Endothelial cell of umbilical vein (primary cell): ENCODE measurements around the gene UIMC1. TPM values are rescaled to one million over a fixed set of nuclear protein-coding genes. Genes with fewer than 3 reads are reported as not detected.

Experiments used
- BruUV-seq: library from RNA; stranded (reverse); fragments of 400-500 nt; replicated peaks from 2 replicates; lab custom pipeline; 2021; lab: Mats Ljungman, UMichigan
- CTCF ChIA-PET: fragments of 300-600, 350-600 bp; sonication (Branson Sonifier 250); formaldehyde crosslinking; loops from one replicate; lab custom pipeline; 2021; ENCODE audit warnings: antibody characterized with exemption, inconsistent platforms; lab: Charles Lee
- POLR2A ChIA-PET: fragments of 300-600, 350-600 bp; sonication (Branson Sonifier 250); formaldehyde crosslinking; loops from one replicate; lab custom pipeline; 2021; ENCODE audit warnings: antibody characterized with exemption, inconsistent platforms; lab: Charles Lee
- DNase-seq: peaks from one replicate; pipeline ENCODE4 v3.0.0-alpha.2; 2011; ENCODE audit warnings: low read depth, low spot score
- FAIRE-seq: peaks from 2 replicates; lab custom pipeline; 2011; peaks lifted over from hg19 to GRCh38; lab: Jason Lieb, UNC
- H2AFZ ChIP-seq: 2 replicates; pipeline ENCODE4 v1.6.0; 2012; ENCODE audit warnings: low read depth, low read length, control low read depth, inconsistent platforms
- H3K27ac ChIP-seq: 2 replicates; pipeline ENCODE4 v1.5.1; 2011; ENCODE audit warnings: low read depth, mild to moderate bottlenecking, control low read depth, low read length, moderate library complexity; ENCODE audit not compliant: insufficient read depth
- H3K27me3 ChIP-seq, 2 experiments: 2 replicates each; pipeline versions ENCODE4 v1.6.0 to v1.6.1; 2011; ENCODE audit warnings: low read length in 2 of 2, mixed read lengths in 1 of 2; ENCODE audit not compliant: control insufficient read depth in 2 of 2, insufficient read depth in 2 of 2
- H3K36me3 ChIP-seq, 2 experiments: 2 replicates in 1 of 2; 3 replicates in 1 of 2; pipeline ENCODE4 v1.5.1; 2011; ENCODE audit warnings: low read length in 2 of 2, mild to moderate bottlenecking in 1 of 2, moderate library complexity in 1 of 2; ENCODE audit not compliant: control insufficient read depth in 2 of 2, insufficient read depth in 2 of 2; ENCODE audit errors: extremely low read depth in 1 of 2
- H3K4me1 ChIP-seq: 3 replicates; pipeline ENCODE4 v1.5.1; 2011; ENCODE audit warnings: mild to moderate bottlenecking, low read length; ENCODE audit not compliant: control insufficient read depth, insufficient read depth; ENCODE audit errors: extremely low read depth
- H3K4me2 ChIP-seq: 2 replicates; pipeline ENCODE4 v1.6.1; 2011; ENCODE audit warnings: low read length, control low read depth, mixed read lengths; ENCODE audit not compliant: insufficient read depth
- H3K4me3 ChIP-seq, 3 experiments: fragments of 200-600 bp in 1 of 3; sonication (generic), shearing (Covaris generic) in 1 of 3; replicated peaks in 1 of 3; 2 replicates each; pipeline ENCODE4 v1.5.1; 2011 to 2016; ENCODE audit warnings: control low read depth in 3 of 3, low read length in 3 of 3, mild to moderate bottlenecking in 2 of 3, inconsistent platforms in 1 of 3, low read depth in 1 of 3, moderate library complexity in 1 of 3; ENCODE audit not compliant: insufficient read depth in 1 of 3
- H3K79me2 ChIP-seq: 2 replicates; pipeline ENCODE4 v1.6.0; 2012; ENCODE audit warnings: low read length, inconsistent platforms; ENCODE audit not compliant: control insufficient read depth, insufficient read depth
- H3K9ac ChIP-seq: replicated peaks from 2 replicates; pipeline ENCODE3; 2011; ENCODE audit warnings: low read length, control low read depth; ENCODE audit not compliant: insufficient read depth; ENCODE audit errors: extremely low read depth
- H3K9me1 ChIP-seq: replicated peaks from 3 replicates; pipeline ENCODE4 v1.6.0; 2011; ENCODE audit warnings: mild to moderate bottlenecking, low read length; ENCODE audit not compliant: control insufficient read depth, insufficient read depth; ENCODE audit errors: extremely low read depth
- H3K9me3 ChIP-seq: replicated peaks from 2 replicates; pipeline ENCODE4 v1.5.1; 2012; ENCODE audit warnings: low read length, inconsistent platforms; ENCODE audit not compliant: control insufficient read depth, insufficient read depth
- H4K20me1 ChIP-seq: replicated peaks from 2 replicates; pipeline ENCODE3; 2011; ENCODE audit warnings: mild to moderate bottlenecking, low read length; ENCODE audit not compliant: control insufficient read depth, insufficient read depth; ENCODE audit errors: extremely low read depth
- EZH2 ChIP-seq: IDR thresholded peaks from 2 replicates; pipeline ENCODE4 v1.6.1; 2012; ENCODE audit warnings: borderline replicate concordance, low read depth, mild to moderate bottlenecking, moderate library complexity, low read length, inconsistent platforms; ENCODE audit not compliant: severe bottlenecking
- FOS ChIP-seq: IDR thresholded peaks from 2 replicates; pipeline ENCODE4 v1.6.1; 2011; ENCODE audit warnings: mild to moderate bottlenecking, low read length, moderate library complexity, borderline replicate concordance; ENCODE audit not compliant: insufficient read depth
- GATA2 ChIP-seq: IDR thresholded peaks from 2 replicates; pipeline ENCODE4 v1.7.0; 2011; ENCODE audit warnings: low read depth, mild to moderate bottlenecking, moderate library complexity, mixed read lengths, low read length; ENCODE audit not compliant: insufficient read length, insufficient read depth
- JUN ChIP-seq: IDR thresholded peaks from 2 replicates; pipeline ENCODE4 v1.6.1; 2011; ENCODE audit warnings: borderline replicate concordance, low read depth; ENCODE audit not compliant: insufficient read length, insufficient read depth
- MYC ChIP-seq: IDR thresholded peaks from one replicate; pipeline ENCODE4 v1.6.1; 2011; ENCODE audit warnings: mild to moderate bottlenecking, low read depth, low read length
- POLR2A ChIP-seq: IDR thresholded peaks from 2 replicates; pipeline ENCODE4 v1.6.1; 2012; ENCODE audit warnings: low read depth, mild to moderate bottlenecking, control low read depth, low read length
- POLR2AphosphoS5 ChIP-seq: IDR thresholded peaks from 2 replicates; pipeline ENCODE4 v1.6.1; 2012; ENCODE audit warnings: low read depth, mild to moderate bottlenecking, control low read depth, low read length, moderate library complexity; ENCODE audit not compliant: insufficient read depth
- dilution Hi-C: fragments of 300-500 bp; cut with MboI; formaldehyde crosslinking; loops from one replicate; pipeline ENCODE4 v1.15.0; 2019; ENCODE audit warnings: low sequenced_read_pairs; ENCODE audit not compliant: extremely low pct_ligation_motif_present
- intact Hi-C: fragments of 100-400 bp; cut with micrococcal nuclease; formaldehyde crosslinking; loops from one replicate; pipeline ENCODE4 v1.10.0; 2022
- polyA plus RNA-seq, 4 experiments: library from polyadenylated mRNA; depleted of rRNA in 3 of 4; stranded (reverse) in 3 of 4; unstranded in 1 of 4; fragments of >200 nt; gene quantifications; 2 replicates each; pipeline versions ENCODE4 v1.2.1 to v1.2.3, GENCODE V29; 2011 to 2012; ENCODE audit warnings: missing spikeins in 1 of 4
- total RNA-seq: library from RNA; stranded (reverse); gene quantifications from 2 replicates; pipeline ENCODE4 v1.2.3, GENCODE V29; 2021
- TF ChIP-seq, protein P1 (sequence below), 2 donors: IDR thresholded peaks; 1 replicate in 1 of 2; 2 replicates in 1 of 2; pipeline ENCODE4 v1.5.1; 2011; ENCODE audit warnings: low read length in 2 of 2, mild to moderate bottlenecking in 2 of 2, moderate library complexity in 2 of 2, control low read depth in 1 of 2, inconsistent platforms in 1 of 2, low read depth in 1 of 2; ENCODE audit not compliant: insufficient read depth in 1 of 2; ENCODE audit errors: extremely low read depth in 1 of 2
- TF ChIP-seq, protein P2 (sequence below): IDR thresholded peaks from 2 replicates; pipeline ENCODE4 v1.6.1; 2011; ENCODE audit not compliant: insufficient read depth, insufficient read length

UIMC1 gene
- total and polyA plus RNA-seq, 2 donors (not counting 3 experiments of a cell fraction or from before 2014, with no cell fraction given): 17.2 to 60.1 TPM

DNA sequence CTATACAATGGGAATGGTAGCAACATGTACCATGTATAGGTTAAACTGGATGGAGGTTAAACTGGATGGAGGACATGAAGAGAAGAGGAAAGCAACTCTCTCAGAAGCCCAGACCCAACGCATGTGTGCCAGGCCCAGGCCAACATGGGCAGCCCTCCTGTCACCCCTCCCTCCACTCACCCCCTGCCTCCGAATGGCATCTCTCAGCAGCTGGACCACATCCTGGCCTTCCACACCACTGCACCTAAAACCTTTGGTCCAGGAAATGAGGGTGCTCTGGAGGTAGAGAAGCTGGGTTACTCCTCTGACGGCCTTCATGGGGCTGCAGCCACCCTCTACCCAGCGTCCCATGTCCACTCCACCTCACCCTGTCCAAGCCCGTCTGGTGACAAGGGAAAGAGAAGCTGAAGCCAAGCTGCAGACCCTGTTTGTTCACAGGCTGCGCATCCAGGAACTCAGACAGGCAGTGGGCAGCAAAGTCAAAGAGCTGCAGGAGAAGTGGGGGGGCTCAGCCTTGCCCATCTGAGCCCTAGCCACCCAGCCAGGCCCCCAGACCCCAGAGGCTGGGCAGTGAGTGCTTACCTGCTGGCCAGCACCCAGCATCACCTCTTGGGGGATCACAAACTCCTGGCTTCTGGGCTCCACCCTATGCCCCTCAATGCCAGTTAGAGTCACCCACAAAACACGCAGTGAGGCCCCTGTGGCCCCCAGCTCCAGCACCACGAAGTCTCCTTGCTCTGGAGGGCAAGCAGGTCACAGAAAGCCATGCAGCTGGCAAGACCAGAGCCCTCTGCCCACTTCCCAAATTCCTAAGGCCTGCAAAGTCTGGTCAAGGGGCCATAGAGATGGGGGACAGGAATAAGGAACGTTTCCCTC is 115.9 kb downstream of the UIMC1 start:
- dilution Hi-C loops: no loop called here
- no peak overlapping the region for H2AFZ ChIP-seq
- H3K4me3 ChIP-seq: no peak overlapping the region
- H3K9me1 ChIP-seq: no peaks in the 10 kb centered on the region
- H3K9me3 ChIP-seq: no peaks in the 10 kb centered on the region
- no peak overlapping the region for H3K9ac ChIP-seq
- CTCF ChIA-PET: interaction anchor here (1.3 kb wide), 1 partner anchor 230 kb away, joined by 3 read pairs; no protein-coding TSS in a partner anchor
- TF ChIP-seq GATA2 (no peak), MYC (no peak), JUN (no peak), POLR2A (no peak), FOS (no peak), POLR2AphosphoS5 (no peak), EZH2 (no peak)
- TF ChIP-seq, protein P1, sequence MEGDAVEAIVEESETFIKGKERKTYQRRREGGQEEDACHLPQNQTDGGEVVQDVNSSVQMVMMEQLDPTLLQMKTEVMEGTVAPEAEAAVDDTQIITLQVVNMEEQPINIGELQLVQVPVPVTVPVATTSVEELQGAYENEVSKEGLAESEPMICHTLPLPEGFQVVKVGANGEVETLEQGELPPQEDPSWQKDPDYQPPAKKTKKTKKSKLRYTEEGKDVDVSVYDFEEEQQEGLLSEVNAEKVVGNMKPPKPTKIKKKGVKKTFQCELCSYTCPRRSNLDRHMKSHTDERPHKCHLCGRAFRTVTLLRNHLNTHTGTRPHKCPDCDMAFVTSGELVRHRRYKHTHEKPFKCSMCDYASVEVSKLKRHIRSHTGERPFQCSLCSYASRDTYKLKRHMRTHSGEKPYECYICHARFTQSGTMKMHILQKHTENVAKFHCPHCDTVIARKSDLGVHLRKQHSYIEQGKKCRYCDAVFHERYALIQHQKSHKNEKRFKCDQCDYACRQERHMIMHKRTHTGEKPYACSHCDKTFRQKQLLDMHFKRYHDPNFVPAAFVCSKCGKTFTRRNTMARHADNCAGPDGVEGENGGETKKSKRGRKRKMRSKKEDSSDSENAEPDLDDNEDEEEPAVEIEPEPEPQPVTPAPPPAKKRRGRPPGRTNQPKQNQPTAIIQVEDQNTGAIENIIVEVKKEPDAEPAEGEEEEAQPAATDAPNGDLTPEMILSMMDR (IDR thresholded peaks at IDR 0.05; ENCODE audit: extremely low read depth in 1 of 2, insufficient read depth in 1 of 2, low read depth in 1 of 2, low read length in 2 of 2): no peak
- TF ChIP-seq, protein P2, sequence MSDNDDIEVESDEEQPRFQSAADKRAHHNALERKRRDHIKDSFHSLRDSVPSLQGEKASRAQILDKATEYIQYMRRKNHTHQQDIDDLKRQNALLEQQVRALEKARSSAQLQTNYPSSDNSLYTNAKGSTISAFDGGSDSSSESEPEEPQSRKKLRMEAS: no peak
- peaks cover 2% of the 10 kb centered on the region in 2 experiments for H3K27me3 ChIP-seq
- no peak overlapping the region for H3K27ac ChIP-seq
- POLR2A ChIA-PET: no interaction called here
- FAIRE-seq: no peak
- H4K20me1 ChIP-seq: no peaks in the 10 kb centered on the region
- BruUV-seq: no TSS peak
- no peak overlapping the region for H3K4me2 ChIP-seq
- DNase-seq: no peak
- no peaks in the 10 kb centered on the region for H3K4me1 ChIP-seq
- H3K79me2 ChIP-seq: no peaks in the 10 kb centered on the region
- intact Hi-C loops: no loop called here
- H3K36me3 ChIP-seq: no peaks in the 10 kb centered on the region
